Endodermal cell (in vitro differentiated cells): ENCODE measurements around the gene FAF1. TPM values are rescaled to one million over a fixed set of nuclear protein-coding genes. Genes with fewer than 3 reads are reported as not detected.

ENCODE experiments used
- DNase-seq: peaks from one replicate; pipeline ENCODE4 v3.0.0-alpha.2; 2017
- H3K27ac ChIP-seq: 2 replicates; pipeline ENCODE4 v1.5.1; 2013; ENCODE audit warnings: mild to moderate bottlenecking, low read depth, low read length, moderate library complexity
- H3K27me3 ChIP-seq: 2 replicates; pipeline ENCODE4 v1.6.1; 2013; ENCODE audit warnings: mild to moderate bottlenecking, low read length, moderate library complexity; ENCODE audit not compliant: insufficient read depth, control insufficient read depth, poor library complexity, severe bottlenecking
- H3K36me3 ChIP-seq: 2 replicates; pipeline ENCODE4 v1.7.0; 2013; ENCODE audit warnings: mild to moderate bottlenecking, low read length, moderate library complexity; ENCODE audit not compliant: control insufficient read depth, insufficient read depth
- H3K4me1 ChIP-seq: one replicate; pipeline ENCODE4 v1.7.0; 2013; ENCODE audit warnings: low read length; ENCODE audit not compliant: control insufficient read depth, insufficient read depth
- H3K4me3 ChIP-seq: 2 replicates; pipeline ENCODE4 v1.5.1; 2013; ENCODE audit warnings: mild to moderate bottlenecking, low read length, moderate library complexity
- H3K9ac ChIP-seq: 2 replicates; pipeline ENCODE4 v1.6.1; 2013; ENCODE audit warnings: mild to moderate bottlenecking, low read length, moderate library complexity; ENCODE audit not compliant: poor library complexity, severe bottlenecking; ENCODE audit errors: extremely low read depth
- H3K9me3 ChIP-seq: 2 replicates; pipeline ENCODE4 v1.6.1; 2013; ENCODE audit warnings: mild to moderate bottlenecking, low read length, moderate library complexity; ENCODE audit not compliant: control insufficient read depth
- H3K27ac Mint-ChIP-seq: 2 replicates; pipeline ENCODE4 v1.8.0; 2020; ENCODE audit warnings: mixed read lengths
- H3K27me3 Mint-ChIP-seq: 2 replicates; pipeline ENCODE4 v1.8.0; 2021; ENCODE audit warnings: mild to moderate bottlenecking, mixed read lengths; ENCODE audit not compliant: insufficient read depth
- H3K36me3 Mint-ChIP-seq: 2 replicates; pipeline ENCODE4 v1.8.0; 2020; ENCODE audit warnings: low read depth, mixed read lengths
- H3K4me1 Mint-ChIP-seq: 2 replicates; pipeline ENCODE4 v1.8.0; 2020; ENCODE audit warnings: mixed read lengths
- H3K4me3 Mint-ChIP-seq: 2 replicates; pipeline ENCODE4 v1.8.0; 2020; ENCODE audit warnings: mild to moderate bottlenecking, moderate library complexity, mixed read lengths
- H3K9me3 Mint-ChIP-seq: 2 replicates; pipeline ENCODE4 v1.8.0; 2020; ENCODE audit warnings: mild to moderate bottlenecking, mixed read lengths
- CTCF ChIP-seq: fragments of 200-600 bp; sonication (generic); conservative IDR thresholded peaks from 2 replicates; pipeline ENCODE4 v1.5.0; 2021; ENCODE audit warnings: antibody characterized with exemption, mild to moderate bottlenecking
- WGBS, 2 experiments: methylation state at CpG; one replicate each; pipeline versions ENCODE4 v1.1.5 to v1.1.7; 2013; ENCODE audit warnings: missing lambda C conversion rate in 2 of 2, mixed read lengths in 1 of 2; ENCODE audit not compliant: insufficient coverage in 1 of 2, insufficient read length in 1 of 2; 5-methylcytosine and 5-hydroxymethylcytosine counted together
- total RNA-seq, 2 donors: library from RNA; stranded (reverse); fragmentation: NEBNext Ultra II Directional in 1 of 2; extraction: Animal tissue kit (Norgen Biotek cat#: 25700) in 1 of 2; gene quantifications; 2 replicates in 1 of 2; 3 replicates in 1 of 2; pipeline ENCODE4 v1.2.1, GENCODE V29; 2021

Gene FAF1
- total RNA-seq, 2 donors from 2014 or later: 76.4 to 94.4 TPM

DNA sequence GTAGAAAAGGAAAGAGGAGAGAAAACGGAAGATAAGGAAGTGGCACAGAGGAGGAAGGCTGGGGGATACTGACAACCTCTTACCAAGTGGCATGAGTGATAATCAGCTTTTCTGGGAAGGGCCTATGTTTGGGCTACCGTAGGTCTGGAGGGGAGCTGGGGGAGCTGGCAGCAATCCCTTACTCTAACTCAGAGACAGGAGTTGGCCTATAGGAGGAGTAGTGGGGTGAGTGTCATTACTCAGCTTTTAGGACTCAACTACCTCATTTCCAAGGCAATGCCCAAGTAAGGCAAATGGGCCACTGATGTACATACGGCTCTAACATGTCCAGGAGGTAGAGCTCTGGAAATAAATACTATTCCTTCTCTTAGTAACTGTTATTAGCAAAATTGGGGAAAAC lies 488.1 kb downstream of the FAF1 start:
- no peak overlapping the region for H3K27ac Mint-ChIP-seq
- H3K27me3 ChIP-seq: no peaks in the 10 kb centered on the region
- peaks cover 13% of the 10 kb centered on the region for H3K36me3 ChIP-seq
- H3K9me3 ChIP-seq: no peaks in the 10 kb centered on the region
- no peak overlapping the region for H3K4me3 Mint-ChIP-seq
- H3K27me3 Mint-ChIP-seq: no peaks in the 10 kb centered on the region
- peak; percentile 26 for TF ChIP-seq CTCF
- no peaks in the 10 kb centered on the region for H3K4me1 ChIP-seq
- no peak for DNase-seq
- no peak overlapping the region for H3K4me3 ChIP-seq
- WGBS, 2 experiments: 95 to 100% methylated on average over 1 to 3 of the region's 3 CpGs
- no peak overlapping the region for H3K27ac ChIP-seq
- no peaks in the 10 kb centered on the region for H3K9me3 Mint-ChIP-seq
- H3K9ac ChIP-seq: no peak overlapping the region
- peaks cover 31% of the 10 kb centered on the region for H3K4me1 Mint-ChIP-seq
- no peaks in the 10 kb centered on the region for H3K36me3 Mint-ChIP-seq

DNA sequence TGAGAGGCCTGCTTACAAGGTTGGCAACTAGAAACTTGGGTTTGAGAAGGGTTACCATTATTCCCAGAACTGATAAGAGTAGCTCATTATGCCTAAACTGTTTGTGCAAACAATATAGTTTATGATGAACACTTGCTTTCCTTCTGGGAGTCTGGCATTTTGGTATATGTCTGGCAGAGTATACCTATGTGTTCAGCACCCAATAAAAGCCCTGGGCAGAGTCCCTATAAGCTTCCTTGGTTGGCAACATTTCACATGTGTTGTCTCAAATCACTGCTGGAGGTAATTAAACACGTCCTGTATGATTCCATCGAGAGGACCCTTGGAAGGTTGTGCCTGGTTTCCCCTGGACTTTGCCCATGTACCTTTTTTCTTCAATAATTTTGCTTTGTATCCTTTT lies 497.1 kb downstream of the FAF1 start:
- H3K36me3 ChIP-seq: no peaks in the 10 kb centered on the region
- no peak overlapping the region for H3K4me3 Mint-ChIP-seq
- no peaks in the 10 kb centered on the region for H3K9me3 ChIP-seq
- H3K9me3 Mint-ChIP-seq: no peaks in the 10 kb centered on the region
- no peak for DNase-seq
- H3K4me3 ChIP-seq: no peak overlapping the region
- H3K27me3 ChIP-seq: no peaks in the 10 kb centered on the region
- no peaks in the 10 kb centered on the region for H3K4me1 ChIP-seq
- TF ChIP-seq CTCF: no peak
- H3K4me1 Mint-ChIP-seq: no peaks in the 10 kb centered on the region
- H3K36me3 Mint-ChIP-seq: no peaks in the 10 kb centered on the region
- H3K27me3 Mint-ChIP-seq: no peaks in the 10 kb centered on the region
- H3K27ac ChIP-seq: no peak overlapping the region
- no peak overlapping the region for H3K9ac ChIP-seq
- WGBS, 2 experiments: 89 to 93% methylated on average over 2 of the region's 2 CpGs
- no peak overlapping the region for H3K27ac Mint-ChIP-seq

DNA sequence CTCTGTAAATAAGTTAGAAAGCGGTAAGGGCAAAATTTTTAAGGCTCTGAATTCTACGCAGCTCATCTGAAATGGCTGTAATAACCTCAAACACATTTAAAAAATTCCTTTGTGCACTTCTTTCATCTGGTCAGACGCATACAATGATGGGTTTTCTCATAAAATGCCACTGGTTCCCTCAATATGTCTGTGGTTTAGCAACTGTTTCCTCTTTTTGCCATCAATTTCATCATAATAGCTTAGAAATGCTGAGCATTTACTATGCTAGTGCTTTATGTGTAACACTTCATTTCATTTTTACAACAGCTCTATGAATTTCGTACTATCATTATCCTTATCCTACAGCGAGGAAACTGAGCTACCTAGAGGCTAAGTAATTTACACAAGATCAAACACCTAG lies 501.6 kb downstream of the FAF1 start:
- Histone ChIP-seq H3K27me3 (no peaks in the 10 kb centered on the region), H3K4me1 (no peaks in the 10 kb centered on the region), H3K9ac (no peak overlapping the region), H3K27ac (no peak overlapping the region), H3K9me3 (no peaks in the 10 kb centered on the region), H3K4me3 (no peak overlapping the region), H3K36me3 (no peaks in the 10 kb centered on the region)
- no peak for DNase-seq
- Mint-ChIP-seq H3K4me3 (no peak overlapping the region), H3K9me3 (no peaks in the 10 kb centered on the region), H3K27ac (no peak overlapping the region), H3K4me1 (peaks cover 3% of the 10 kb centered on the region), H3K36me3 (peaks cover 3% of the 10 kb centered on the region), H3K27me3 (peaks cover 6% of the 10 kb centered on the region)
- TF ChIP-seq CTCF: no peak
- 98 to 100% methylated on average over 1 to 5 of the region's 5 CpGs for WGBS, 2 experiments
